DMS53 (cell line): ENCODE data around the gene MAPKAP1.
A peak's percentile ranks its signal among the peaks of the same experiment; 100 is the strongest.

Experiments
- DNase-seq: peaks from one replicate; lab custom pipeline; 2025; lab: John Stamatoyannopoulos, UW

The MAPKAP1 gene

GRCh38 chr9:125561509-125562148 is 145.4 kb downstream of the MAPKAP1 start:
- DNase-seq, result no peak

- no peak for DNase-seq
Observed at GRCh38 chr9:125559894-125560293, 147.1 kb downstream of the MAPKAP1 start.

- no peak for DNase-seq
Observed at GRCh38 chr9:125559194-125559593, 147.8 kb downstream of the MAPKAP1 start.

- DNase-seq, result peak; percentile 82
Observed at GRCh38 chr9:125558453-125559092, 148.4 kb downstream of the MAPKAP1 start.

- no peak for DNase-seq
Observed at GRCh38 chr9:125556046-125556721, 150.8 kb downstream of the MAPKAP1 start.

- no peak for DNase-seq
Observed at GRCh38 chr9:125554726-125555125, 152.3 kb downstream of the MAPKAP1 start.

GRCh38 chr9:125551781-125552180 is 155.2 kb downstream of the MAPKAP1 start:
- no peak for DNase-seq

- DNase-seq, result no peak
Observed at GRCh38 chr9:125549891-125550885, 156.8 kb downstream of the MAPKAP1 start.

- no peak for DNase-seq
Observed at GRCh38 chr9:125549465-125549871, 157.5 kb downstream of the MAPKAP1 start.

GRCh38 chr9:125549039-125549438 is 158.0 kb downstream of the MAPKAP1 start:
- DNase-seq, result no peak

- DNase-seq, result no peak
Observed at GRCh38 chr9:125548141-125548540, 158.9 kb downstream of the MAPKAP1 start.

- DNase-seq, result no peak
Observed at GRCh38 chr9:125547368-125547767, 159.6 kb downstream of the MAPKAP1 start.

- no peak for DNase-seq
Observed at GRCh38 chr9:125545845-125546244, 161.2 kb downstream of the MAPKAP1 start.

- no peak for DNase-seq
Observed at GRCh38 chr9:125544988-125545651, 161.9 kb downstream of the MAPKAP1 start.

- no peak for DNase-seq
Observed at GRCh38 chr9:125544484-125544883, 162.5 kb downstream of the MAPKAP1 start.

- DNase-seq, result no peak
Observed at GRCh38 chr9:125541840-125542243, 165.2 kb downstream of the MAPKAP1 start.

- DNase-seq, result no peak
Observed at GRCh38 chr9:125540497-125540896, 166.5 kb downstream of the MAPKAP1 start.

- DNase-seq, result peak; percentile 94
Observed at GRCh38 chr9:125538092-125538473, 168.9 kb downstream of the MAPKAP1 start.

- DNase-seq, result no peak
Observed at GRCh38 chr9:125537442-125538091, 169.4 kb downstream of the MAPKAP1 start.

GRCh38 chr9:125536776-125537175 is 170.2 kb downstream of the MAPKAP1 start:
- no peak for DNase-seq

- DNase-seq, result no peak
Observed at GRCh38 chr9:125536167-125536772, 170.7 kb downstream of the MAPKAP1 start.
